DMS53 (cell line): Measurements from ENCODE around the gene LUZP2.
A peak's percentile ranks its signal among the peaks of the same experiment; 100 is the strongest.

ENCODE experiments used
- DNase-seq: peaks from one replicate; lab custom pipeline; 2025; lab: John Stamatoyannopoulos, UW

LUZP2 gene

GRCh38 chr11:24635588-24636290 is 138.9 kb downstream of the LUZP2 start:
- peak; percentile 25 for DNase-seq

GRCh38 chr11:24636291-24636629 is 139.4 kb downstream of the LUZP2 start:
- no peak for DNase-seq

- DNase-seq, result peak; percentile 48
These were observed 140.7 kb downstream of the LUZP2 start for GRCh38 chr11:24637520-24637919.

GRCh38 chr11:24642648-24643047 is 145.8 kb downstream of the LUZP2 start:
- DNase-seq, result no peak

GRCh38 chr11:24645563-24645962 is 148.7 kb downstream of the LUZP2 start:
- no peak for DNase-seq

GRCh38 chr11:24651873-24652272 is 155.0 kb downstream of the LUZP2 start:
- no peak for DNase-seq

GRCh38 chr11:24653901-24654300 is 157.0 kb downstream of the LUZP2 start:
- DNase-seq, result no peak

GRCh38 chr11:24661331-24661730 is 164.5 kb downstream of the LUZP2 start:
- no peak for DNase-seq

- DNase-seq, result no peak
These were observed 167.5 kb downstream of the LUZP2 start for GRCh38 chr11:24664399-24664798.

- DNase-seq, result no peak
These were observed 170.6 kb downstream of the LUZP2 start for GRCh38 chr11:24667353-24667968.

GRCh38 chr11:24678703-24679348 is 182.0 kb downstream of the LUZP2 start:
- no peak for DNase-seq

GRCh38 chr11:24679821-24680351 is 183.0 kb downstream of the LUZP2 start:
- DNase-seq, result no peak

- peak; percentile 37 for DNase-seq
These were observed 186.7 kb downstream of the LUZP2 start for GRCh38 chr11:24683583-24683982.

- no peak for DNase-seq
These were observed 189.0 kb downstream of the LUZP2 start for GRCh38 chr11:24685821-24686220.

- no peak for DNase-seq
These were observed 190.8 kb downstream of the LUZP2 start for GRCh38 chr11:24687531-24688147.

- DNase-seq, result no peak
These were observed 192.1 kb downstream of the LUZP2 start for GRCh38 chr11:24688981-24689380.

- DNase-seq, result no peak
These were observed 200.8 kb downstream of the LUZP2 start for GRCh38 chr11:24697522-24698111.

GRCh38 chr11:24704716-24705115 is 207.9 kb downstream of the LUZP2 start:
- DNase-seq, result no peak

- DNase-seq, result no peak
These were observed 208.6 kb downstream of the LUZP2 start for GRCh38 chr11:24705474-24705873.

- DNase-seq, result no peak
These were observed 211.8 kb downstream of the LUZP2 start for GRCh38 chr11:24708616-24709015.

- no peak for DNase-seq
These were observed 213.2 kb downstream of the LUZP2 start for GRCh38 chr11:24709928-24710565.

- no peak for DNase-seq
These were observed 217.7 kb downstream of the LUZP2 start for GRCh38 chr11:24714601-24715000.
